SK-N-SH (cell line): ENCODE results near the gene VTN.

ENCODE experiments used
- RCOR1 ChIP-seq: fragments of 150-350 bp; IDR thresholded peaks from 2 replicates; pipeline ENCODE4 v1.6.1; 2017; ENCODE audit warnings: antibody characterized with exemption, low read length
- RXRA ChIP-seq: IDR thresholded peaks from 2 replicates; pipeline ENCODE4 v1.4.0; 2012; ENCODE audit warnings: low read depth, mild to moderate bottlenecking, borderline replicate concordance
- TAF1 ChIP-seq: IDR thresholded peaks from 2 replicates; pipeline ENCODE4 v1.6.1; 2012; ENCODE audit warnings: low read depth, mild to moderate bottlenecking, low read length, moderate library complexity, borderline replicate concordance
- TCF12 ChIP-seq: IDR thresholded peaks from 2 replicates; pipeline ENCODE4 v1.4.0; 2012
- TF ChIP-seq, protein P1 (sequence below): fragments of 200-600 bp; sonication (generic); IDR thresholded peaks from 2 replicates; pipeline ENCODE4 v1.6.1; 2017; ENCODE audit warnings: antibody characterized with exemption, mild to moderate bottlenecking, moderate library complexity
- TF ChIP-seq, protein P2 (sequence below): fragments of 150-350 bp; IDR thresholded peaks from 2 replicates; pipeline ENCODE4 v1.6.1; 2017; ENCODE audit warnings: antibody characterized with exemption, low read length, low read depth, borderline replicate concordance
- TF ChIP-seq, protein P3 (sequence below): IDR thresholded peaks from 2 replicates; pipeline ENCODE4 v1.6.1; 2012; ENCODE audit warnings: mild to moderate bottlenecking, low read depth, low read length, moderate library complexity
- TF ChIP-seq, protein P4 (sequence below): fragments of 150-350 bp; IDR thresholded peaks from 2 replicates; pipeline ENCODE4 v1.6.1; 2016; ENCODE audit warnings: mild to moderate bottlenecking, low read depth, low read length

DNA sequence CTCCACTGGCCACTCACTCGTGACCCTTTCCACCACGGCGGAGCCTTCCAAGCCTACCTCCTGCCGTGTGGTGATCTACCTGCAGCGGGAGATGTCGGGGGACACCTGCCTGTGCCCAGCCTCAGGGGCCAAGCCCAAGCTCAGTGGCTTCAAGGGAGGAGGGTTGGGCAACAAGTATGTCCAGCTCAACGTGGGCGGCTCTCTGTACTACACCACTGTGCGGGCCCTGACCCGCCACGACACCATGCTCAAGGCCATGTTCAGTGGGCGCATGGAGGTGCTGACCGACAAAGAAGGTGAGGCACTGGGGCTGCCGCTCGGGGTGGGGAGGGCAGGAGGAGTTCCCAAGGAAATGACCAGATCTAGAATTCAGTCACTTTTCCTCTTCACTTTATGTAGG, 30.7 kb downstream of the VTN start:
- TF ChIP-seq, protein P1, sequence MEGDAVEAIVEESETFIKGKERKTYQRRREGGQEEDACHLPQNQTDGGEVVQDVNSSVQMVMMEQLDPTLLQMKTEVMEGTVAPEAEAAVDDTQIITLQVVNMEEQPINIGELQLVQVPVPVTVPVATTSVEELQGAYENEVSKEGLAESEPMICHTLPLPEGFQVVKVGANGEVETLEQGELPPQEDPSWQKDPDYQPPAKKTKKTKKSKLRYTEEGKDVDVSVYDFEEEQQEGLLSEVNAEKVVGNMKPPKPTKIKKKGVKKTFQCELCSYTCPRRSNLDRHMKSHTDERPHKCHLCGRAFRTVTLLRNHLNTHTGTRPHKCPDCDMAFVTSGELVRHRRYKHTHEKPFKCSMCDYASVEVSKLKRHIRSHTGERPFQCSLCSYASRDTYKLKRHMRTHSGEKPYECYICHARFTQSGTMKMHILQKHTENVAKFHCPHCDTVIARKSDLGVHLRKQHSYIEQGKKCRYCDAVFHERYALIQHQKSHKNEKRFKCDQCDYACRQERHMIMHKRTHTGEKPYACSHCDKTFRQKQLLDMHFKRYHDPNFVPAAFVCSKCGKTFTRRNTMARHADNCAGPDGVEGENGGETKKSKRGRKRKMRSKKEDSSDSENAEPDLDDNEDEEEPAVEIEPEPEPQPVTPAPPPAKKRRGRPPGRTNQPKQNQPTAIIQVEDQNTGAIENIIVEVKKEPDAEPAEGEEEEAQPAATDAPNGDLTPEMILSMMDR: no peak
- TF ChIP-seq RXRA (no peak), TCF12 (no peak), TAF1 (no peak), RCOR1 (no peak)
- TF ChIP-seq, protein P2, sequence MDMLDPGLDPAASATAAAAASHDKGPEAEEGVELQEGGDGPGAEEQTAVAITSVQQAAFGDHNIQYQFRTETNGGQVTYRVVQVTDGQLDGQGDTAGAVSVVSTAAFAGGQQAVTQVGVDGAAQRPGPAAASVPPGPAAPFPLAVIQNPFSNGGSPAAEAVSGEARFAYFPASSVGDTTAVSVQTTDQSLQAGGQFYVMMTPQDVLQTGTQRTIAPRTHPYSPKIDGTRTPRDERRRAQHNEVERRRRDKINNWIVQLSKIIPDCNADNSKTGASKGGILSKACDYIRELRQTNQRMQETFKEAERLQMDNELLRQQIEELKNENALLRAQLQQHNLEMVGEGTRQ: no peak
- TF ChIP-seq, protein P3, sequence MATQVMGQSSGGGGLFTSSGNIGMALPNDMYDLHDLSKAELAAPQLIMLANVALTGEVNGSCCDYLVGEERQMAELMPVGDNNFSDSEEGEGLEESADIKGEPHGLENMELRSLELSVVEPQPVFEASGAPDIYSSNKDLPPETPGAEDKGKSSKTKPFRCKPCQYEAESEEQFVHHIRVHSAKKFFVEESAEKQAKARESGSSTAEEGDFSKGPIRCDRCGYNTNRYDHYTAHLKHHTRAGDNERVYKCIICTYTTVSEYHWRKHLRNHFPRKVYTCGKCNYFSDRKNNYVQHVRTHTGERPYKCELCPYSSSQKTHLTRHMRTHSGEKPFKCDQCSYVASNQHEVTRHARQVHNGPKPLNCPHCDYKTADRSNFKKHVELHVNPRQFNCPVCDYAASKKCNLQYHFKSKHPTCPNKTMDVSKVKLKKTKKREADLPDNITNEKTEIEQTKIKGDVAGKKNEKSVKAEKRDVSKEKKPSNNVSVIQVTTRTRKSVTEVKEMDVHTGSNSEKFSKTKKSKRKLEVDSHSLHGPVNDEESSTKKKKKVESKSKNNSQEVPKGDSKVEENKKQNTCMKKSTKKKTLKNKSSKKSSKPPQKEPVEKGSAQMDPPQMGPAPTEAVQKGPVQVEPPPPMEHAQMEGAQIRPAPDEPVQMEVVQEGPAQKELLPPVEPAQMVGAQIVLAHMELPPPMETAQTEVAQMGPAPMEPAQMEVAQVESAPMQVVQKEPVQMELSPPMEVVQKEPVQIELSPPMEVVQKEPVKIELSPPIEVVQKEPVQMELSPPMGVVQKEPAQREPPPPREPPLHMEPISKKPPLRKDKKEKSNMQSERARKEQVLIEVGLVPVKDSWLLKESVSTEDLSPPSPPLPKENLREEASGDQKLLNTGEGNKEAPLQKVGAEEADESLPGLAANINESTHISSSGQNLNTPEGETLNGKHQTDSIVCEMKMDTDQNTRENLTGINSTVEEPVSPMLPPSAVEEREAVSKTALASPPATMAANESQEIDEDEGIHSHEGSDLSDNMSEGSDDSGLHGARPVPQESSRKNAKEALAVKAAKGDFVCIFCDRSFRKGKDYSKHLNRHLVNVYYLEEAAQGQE: no peak
- TF ChIP-seq, protein P4, sequence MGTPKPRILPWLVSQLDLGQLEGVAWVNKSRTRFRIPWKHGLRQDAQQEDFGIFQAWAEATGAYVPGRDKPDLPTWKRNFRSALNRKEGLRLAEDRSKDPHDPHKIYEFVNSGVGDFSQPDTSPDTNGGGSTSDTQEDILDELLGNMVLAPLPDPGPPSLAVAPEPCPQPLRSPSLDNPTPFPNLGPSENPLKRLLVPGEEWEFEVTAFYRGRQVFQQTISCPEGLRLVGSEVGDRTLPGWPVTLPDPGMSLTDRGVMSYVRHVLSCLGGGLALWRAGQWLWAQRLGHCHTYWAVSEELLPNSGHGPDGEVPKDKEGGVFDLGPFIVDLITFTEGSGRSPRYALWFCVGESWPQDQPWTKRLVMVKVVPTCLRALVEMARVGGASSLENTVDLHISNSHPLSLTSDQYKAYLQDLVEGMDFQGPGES: no peak
